DMS153 (cell line): ENCODE results near the gene EIF2B5.

Experiments used
- DNase-seq: peaks from one replicate; lab custom pipeline; 2025; lab: John Stamatoyannopoulos, UW

Gene EIF2B5

DNA sequence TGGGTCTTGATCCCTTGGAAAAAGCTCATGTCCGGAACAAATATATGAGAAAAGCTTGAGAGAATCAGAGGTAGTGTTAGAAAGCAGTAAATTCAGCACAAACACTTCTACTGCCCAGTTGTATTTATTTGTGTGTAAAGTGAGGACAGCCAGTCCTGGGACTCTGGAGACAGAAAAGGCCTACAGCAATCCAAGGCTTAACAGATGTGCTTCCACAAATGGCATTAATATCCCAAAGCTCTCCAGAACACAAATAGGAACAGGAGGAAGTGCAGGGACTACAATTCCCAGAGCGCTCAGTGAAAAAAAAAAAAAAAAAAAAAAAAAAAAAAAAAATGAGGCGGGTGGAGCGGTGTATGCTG, 39.1 kb downstream of the EIF2B5 start:
- no peak for DNase-seq

DNA sequence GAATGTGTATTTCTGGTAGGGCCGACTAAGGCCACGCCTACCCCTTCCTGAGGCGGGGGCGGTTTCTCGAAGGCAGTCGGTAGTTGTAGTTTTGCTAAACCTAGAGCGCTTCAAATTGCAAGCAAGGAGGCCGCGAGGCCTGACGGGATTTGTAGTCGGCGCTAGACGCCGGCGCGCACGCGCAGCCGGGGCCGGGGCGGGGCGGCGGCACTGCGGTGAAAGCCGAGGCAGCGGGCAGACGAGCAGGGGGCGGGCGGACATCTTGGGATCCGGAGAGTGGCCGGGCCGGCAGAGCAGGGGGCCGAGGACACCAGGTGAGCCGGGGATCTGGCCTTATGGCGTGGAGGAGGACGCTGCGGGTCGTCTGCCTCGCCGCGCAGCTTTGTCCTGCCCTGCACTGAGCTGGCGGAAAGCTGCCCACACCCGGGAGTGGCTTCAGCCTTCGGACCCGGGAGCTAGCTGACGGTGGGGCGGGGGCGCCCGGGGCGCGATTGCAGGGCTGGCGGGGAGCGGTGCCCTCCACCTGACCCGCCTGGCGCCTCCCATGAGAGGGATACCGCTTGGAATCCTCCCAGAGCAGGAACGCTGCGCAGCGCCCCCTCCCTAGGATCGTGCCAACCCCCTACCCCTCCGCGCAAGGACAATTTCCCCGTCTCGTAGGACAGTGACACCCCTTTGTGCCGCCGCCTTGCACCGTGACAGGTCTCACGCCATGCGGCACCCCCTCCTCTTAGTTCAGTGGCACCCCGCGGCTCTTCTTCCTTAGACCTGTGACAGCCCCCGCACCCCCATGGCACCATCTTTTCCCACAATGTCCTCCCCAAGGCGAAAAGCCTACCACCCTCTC, 39.7 kb downstream of the EIF2B5 start, which contains the start of gene AP2M1:
Gene AP2M1, plus strand, starts transcription at position 210 of the 847 bp plus-strand sequence. CDS start 2,139 bp downstream, outside the sequence.
- peak; percentile 99 for DNase-seq

DNA sequence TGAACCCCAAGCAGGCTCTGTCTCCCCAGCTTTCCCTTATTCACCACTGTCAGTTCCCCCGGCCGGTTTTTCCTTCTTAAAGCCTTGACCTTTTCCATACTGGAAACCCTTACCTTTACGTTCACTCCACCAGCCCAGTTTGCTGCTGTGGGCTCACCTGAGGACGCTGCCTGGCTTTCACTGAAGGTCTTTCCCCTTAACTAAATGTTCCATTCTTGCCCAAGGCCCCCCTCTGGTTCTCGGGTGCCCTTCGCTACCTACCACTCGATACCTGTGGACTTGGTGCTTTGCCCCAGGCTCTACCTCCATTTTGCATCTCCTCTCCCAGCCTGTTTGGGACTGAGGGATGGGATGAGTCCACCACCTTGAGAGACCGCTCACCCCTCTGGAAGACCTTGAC, 40.3 kb downstream of the EIF2B5 start:
- no peak for DNase-seq

DNA sequence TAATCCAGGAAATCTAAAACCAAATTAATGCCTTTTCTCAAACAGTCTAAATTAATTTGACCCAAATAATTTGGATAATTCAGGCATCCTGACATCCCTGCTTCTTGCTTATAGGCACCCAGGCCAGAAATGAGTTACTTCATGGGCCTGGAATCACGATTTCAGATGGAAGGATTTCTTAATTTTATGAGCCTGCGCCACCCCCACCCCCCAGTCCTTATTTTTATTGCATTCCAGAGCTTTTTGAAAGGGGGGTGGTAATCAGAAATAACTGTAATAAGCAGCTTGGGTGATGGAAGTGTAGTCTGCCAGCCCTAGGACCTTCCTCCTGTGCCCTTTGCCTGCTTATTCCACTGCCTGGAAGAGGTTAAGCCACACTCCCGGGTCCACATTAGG, 40.8 kb downstream of the EIF2B5 start:
- DNase-seq = no peak

DNA sequence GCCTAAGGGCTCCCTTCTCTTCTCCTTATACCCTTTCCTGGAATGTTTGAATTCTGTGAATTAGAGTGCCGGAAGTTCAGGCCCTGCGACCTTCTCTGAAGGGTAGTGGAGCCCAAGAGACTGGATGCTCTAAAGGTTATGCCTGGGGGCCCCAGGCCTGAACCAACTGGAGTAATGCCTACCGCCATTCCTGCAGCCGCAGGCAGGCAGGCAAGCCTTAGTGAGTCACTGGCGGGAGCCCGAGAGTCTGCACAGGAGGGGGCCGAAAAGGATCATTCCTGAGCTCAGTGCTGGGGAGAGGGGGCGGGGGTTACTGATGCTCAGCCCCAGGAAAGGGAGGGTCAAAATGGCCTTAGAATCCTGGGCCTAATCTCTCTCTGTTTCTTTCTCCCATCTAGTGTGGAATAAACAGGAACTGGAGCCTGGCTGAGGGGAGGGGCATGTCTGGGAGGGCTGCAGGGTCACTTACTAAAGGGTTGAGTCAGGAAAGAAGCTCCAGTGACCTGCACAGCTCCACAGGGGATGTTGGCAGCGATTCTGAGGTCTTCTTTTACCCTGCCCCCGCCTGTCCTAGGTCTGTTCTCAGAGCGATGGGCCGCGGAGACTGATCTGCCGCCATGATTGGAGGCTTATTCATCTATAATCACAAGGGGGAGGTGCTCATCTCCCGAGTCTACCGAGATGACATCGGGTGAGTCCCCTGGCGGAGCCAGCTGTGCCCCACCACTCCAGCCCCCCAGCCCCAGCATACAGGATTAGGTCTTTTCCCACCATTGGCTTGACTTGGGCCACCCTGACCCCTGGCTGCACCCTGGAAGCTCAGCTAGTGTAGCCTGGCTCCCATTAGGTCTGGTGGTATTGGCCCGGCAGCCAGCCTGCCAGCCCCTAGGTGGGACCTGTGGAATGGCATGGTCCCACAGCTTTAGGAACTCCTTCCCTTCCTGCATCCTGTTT, 41.5 kb downstream of the EIF2B5 start:
- no peak for DNase-seq

DNA sequence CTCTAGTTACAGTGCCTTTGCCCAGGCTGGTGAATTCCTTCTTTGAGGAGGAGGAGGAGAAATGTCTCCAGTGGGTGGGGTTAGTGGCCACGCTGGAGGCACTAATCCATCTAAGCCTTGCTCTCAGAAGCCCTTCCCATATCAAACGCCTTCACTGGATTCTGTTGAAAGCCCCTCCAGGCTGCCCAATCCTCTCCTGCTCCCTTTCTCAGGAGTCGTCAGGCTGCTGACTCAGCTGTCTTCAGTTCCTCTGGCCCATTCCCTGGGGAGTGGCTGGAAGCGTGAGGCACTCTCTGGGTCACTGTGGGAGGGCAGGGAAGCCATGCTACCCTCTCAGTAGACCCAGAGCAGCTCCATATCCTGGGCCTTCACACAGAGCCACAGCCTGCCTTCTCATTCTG, 42.2 kb downstream of the EIF2B5 start:
- DNase-seq = no peak

DNA sequence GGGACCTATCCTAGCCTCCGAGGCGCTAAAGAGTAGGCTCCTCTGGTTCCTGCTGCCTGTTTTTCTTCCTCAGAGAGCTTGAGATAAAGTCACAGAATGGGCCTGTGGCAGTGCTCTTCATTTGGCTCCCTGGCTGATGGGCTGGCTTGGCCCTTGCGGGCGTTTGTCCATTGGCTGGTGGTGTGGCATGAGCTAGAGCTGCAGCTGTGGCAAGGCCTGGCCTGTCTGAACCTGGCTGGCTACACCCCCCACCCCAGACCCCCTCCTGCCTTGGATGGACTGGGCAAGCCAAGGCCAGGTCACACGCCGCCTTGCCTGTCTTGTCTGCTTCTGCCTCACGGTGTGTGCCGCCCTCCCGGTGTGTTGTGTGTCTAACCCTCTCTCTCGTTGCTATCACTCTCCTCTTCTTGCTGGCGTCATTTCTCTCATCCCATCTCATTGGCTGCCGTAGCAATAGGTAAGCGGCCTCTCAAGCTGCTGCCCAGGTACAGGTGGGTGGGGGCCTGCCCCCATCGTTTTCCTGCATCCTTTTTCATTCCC, 42.7 kb downstream of the EIF2B5 start:
- no peak for DNase-seq

DNA sequence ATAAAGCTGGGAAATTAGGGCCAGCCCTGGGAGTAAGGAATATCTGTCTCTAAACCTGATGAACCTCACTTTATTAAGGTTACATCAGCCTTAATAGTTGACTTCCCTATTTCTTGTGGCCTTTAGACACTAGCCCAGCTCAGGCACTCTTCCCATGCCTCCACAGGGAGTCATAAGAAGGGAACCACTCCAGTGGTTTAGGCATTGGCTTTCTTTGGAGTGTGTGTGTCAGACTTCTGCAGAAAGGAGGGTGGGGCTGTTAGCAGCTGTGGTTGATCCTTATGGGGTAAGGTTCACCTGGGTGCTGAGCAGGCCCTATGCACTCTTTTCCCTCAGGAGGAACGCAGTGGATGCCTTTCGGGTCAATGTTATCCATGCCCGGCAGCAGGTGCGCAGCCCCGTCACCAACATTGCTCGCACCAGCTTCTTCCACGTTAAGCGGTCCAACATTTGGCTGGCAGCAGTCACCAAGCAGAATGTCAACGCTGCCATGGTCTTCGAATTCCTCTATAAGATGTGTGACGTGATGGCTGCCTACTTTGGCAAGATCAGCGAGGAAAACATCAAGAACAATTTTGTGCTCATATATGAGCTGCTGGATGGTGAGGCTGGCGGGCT, 43.5 kb downstream of the EIF2B5 start:
- no peak for DNase-seq

DNA sequence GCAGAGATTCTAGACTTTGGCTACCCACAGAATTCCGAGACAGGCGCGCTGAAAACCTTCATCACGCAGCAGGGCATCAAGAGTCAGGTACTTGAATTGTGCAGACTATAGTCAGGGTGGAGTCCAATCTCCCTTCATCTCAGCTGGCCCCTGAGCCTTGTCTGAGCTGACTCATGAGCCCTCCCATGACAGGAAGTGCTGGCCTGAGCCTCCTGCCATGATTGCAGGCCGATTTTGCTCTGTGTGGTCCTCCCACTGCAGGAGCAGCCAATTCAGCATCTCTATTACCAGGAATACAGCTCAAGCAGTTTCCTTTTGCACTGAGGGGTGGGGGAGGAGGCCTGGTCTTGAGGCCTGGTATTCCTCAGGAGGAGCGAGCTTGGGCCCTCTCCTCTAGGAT, 45.0 kb downstream of the EIF2B5 start:
- no peak for DNase-seq

DNA sequence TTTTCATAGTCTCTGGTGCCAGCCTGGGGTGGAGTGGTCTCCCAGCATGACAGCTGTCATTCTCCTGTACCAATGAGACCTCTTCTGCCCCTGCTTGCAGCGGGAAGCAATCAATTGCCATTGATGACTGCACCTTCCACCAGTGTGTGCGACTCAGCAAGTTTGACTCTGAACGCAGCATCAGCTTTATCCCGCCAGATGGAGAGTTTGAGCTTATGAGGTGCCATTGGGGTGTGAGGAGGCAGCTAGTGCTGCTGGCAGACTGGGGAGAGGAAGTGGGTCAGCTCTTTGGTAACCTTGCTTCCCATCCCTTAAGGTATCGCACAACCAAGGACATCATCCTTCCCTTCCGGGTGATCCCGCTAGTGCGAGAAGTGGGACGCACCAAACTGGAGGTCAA, 46.4 kb downstream of the EIF2B5 start:
- no peak for DNase-seq

DNA sequence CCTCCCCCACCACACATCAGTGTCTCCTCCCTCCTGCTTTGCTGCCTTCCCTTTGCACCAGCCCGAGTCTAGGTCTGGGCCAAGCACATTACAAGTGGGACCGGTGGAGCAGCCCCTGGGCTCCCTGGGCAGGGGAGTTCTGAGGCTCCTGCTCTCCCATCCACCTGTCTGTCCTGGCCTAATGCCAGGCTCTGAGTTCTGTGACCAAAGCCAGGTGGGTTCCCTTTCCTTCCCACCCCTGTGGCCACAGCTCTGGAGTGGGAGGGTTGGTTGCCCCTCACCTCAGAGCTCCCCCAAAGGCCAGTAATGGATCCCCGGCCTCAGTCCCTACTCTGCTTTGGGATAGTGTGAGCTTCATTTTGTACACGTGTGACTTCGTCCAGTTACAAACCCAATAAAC, 48.5 kb downstream of the EIF2B5 start:
- DNase-seq = no peak

DNA sequence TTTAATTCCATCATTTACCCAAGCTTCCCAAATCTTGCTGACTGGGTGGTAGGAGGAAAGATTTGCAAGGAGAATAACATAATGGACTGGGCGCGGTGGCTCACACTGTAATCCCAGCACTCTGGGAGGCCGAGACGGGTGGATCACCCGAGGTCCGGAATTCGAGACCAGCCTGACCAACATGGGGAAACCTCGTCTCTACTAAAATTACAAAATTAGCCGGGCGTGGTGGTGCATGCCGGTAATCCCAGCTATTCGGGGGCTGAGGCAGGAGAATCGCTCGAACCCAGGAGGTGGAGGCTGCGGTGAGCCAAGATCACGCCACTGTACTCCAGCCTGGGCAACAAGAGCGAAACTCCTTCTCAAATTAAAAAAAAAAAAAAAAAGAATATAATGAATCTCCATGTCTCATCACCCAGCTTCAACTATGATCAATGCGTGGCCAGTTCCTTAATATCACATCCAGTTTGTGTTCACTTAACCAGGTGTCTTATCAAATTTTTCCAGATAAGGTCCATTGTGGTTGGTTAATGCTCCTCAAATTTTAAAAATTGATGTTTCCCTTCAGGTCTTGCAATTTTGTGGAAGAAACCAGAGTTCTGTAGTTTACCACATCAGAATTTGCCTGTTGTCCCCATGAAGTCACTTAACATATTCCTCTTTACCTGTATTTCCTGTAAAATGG, 49.5 kb downstream of the EIF2B5 start:
- no peak for DNase-seq

DNA sequence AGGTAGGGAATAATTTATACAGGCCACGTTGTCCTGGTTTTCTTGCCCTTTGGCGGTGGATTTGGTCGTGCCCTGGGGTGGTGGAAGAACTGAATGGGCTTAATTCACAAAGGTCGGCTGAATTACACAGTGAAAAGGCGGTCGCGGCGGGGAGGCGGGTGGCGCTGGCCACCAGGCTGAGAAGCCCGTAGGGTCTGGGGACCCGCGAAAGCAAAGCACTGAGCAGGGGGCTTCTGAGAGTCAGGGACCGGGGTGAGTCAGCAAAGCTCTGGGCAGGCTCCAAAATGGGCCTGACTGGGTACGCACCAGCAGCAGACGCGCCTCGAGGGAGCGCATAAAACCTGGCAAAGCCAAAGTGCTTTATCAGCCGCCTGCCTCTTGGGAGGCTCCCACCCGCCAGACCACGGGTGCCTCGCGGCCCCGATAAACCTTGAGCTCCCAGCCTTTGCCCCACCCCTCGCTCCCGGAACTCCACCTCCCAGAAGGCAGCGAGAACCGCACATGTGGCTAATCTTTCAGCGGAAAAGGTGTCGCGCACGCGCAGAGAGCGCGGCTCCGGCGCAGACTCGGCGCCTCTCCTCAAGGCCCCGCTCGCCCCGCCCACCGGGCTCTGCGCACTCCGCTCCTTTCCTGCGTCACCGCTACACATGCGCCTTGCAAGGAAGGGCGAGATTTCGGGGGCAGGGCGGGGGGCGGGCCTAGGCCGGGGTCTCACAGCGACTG, 50.5 kb downstream of the EIF2B5 start:
- DNase-seq = peak; percentile 98

DNA sequence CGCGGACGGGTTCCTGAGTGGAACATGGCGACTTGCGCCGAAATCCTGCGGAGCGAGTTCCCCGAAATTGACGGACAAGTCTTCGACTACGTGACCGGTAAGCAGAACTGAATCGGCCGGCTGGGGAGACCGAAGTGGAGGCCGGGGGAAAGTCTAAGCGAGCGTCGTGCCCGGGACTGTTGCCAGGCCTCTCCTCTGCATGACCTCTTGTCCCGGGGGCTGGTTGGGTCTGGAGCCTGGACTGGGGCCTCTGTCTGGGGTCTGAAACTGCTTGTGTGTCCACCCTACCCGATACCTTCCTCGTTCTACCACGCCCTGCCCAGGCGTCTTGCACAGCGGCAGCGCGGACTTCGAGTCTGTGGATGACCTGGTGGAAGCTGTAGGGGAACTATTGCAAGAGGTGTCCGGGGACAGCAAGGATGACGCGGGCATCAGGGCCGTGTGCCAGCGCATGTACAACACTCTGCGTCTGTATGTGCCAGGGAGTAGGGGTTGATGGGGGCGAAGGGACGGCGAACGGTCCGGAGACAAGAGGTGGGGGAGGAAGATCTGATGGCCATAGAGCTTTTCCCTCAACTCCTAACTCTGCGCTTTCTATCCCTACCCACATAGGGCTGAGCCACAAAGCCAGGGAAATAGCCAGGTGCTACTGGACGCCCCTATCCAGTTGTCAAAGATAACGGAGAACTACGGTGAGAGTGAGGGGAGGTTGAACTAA, 51.2 kb downstream of the EIF2B5 start, which contains the start of gene ABCF3:
Gene ABCF3, plus strand, starts transcription at position 16 of the 718 bp plus-strand sequence. Its CDS starts 9 bp downstream, at position 25.
- no peak for DNase-seq

DNA sequence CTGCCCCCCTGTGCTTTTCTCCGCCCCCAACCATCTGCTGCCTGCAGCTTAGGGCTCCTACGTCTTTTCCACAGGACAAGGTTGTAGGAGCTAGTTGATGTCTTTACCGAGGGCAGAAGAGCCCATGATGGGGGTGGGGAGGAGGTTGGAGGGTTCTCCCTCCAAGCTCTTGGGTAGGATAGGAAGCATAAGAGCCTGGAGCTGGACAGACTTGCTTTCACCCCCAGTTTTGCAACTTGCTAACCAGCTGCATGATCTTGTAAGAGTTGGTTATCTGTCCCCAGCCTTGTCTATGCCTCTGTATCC, 51.7 kb downstream of the EIF2B5 start:
- no peak for DNase-seq

DNA sequence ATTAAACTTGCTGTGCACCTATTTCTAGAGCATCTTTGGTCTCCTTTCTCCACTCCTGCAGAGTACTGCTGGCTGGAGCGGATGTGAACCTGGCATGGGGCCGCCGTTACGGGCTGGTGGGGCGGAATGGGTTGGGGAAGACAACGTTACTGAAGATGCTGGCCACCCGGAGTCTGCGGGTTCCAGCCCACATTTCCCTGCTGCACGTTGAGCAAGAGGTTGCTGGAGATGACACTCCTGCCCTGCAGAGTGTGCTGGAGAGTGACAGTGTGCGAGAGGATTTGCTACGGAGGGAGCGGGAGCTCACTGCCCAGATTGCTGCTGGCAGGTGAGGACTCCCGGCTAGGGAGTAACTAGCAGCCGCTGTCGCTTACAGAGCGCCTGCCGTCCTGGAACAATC, 52.9 kb downstream of the EIF2B5 start:
- no peak for DNase-seq

DNA sequence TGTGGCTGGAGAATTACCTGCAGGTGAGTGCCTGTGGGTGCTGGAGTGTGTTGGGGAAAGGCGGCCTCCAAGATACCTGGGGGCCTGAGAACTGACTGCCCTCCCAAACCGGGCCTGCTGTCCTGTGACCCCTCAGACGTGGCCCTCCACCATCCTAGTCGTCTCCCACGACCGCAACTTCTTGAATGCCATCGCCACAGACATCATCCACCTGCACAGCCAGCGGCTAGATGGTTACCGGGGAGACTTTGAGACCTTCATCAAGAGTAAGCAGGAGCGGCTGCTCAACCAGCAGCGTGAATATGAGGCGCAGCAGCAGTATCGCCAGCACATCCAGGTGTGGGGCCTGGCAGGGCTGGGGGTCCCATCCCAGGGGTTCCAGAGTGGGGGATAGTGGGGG, 54.3 kb downstream of the EIF2B5 start:
- no peak for DNase-seq

DNA sequence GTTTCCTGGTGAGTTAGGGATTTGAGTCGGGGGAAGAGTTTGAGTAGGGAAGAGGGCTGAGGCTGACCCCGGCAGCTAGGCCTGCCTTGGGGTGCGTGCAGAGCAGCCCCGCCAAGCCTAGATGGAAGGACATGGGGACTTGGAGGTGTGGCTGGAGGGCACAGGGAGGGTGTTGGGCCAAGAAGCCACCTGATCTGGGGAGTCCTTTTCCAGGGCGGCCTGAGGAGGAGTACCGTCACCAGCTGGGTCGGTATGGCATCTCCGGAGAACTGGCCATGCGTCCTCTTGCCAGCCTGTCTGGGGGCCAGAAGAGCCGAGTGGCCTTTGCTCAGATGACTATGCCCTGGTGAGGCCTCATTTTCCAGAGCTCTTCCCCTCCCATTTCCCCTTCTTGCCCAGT, 57.7 kb downstream of the EIF2B5 start:
- no peak for DNase-seq

DNA sequence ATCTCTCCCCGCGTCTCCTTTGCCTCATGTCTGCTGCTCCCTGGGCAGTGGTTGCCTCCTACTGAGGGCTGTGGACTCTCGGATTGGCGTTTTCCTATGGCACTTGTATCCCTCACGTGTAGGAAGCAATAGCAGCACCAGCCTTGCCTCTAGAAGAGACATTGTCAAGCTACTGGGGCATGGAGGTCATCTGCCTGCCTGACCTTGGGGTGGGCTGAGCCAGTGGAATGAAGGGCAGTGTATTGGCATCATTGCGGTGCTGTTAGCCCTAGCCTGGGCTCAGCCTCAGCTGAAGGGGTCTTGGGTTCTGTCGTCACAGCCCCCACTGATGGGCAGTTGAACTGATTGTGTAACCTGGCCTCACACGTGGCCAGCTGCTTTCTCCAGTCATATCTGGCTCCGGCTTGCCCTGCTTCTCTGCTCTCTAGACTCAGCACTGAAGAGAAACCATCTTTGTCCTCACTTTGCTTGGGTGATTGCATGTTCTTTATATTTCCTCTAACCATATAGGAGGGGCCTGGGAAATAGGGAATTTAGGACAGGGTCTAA, 58.9 kb downstream of the EIF2B5 start:
- no peak for DNase-seq
